ENCODE data around the gene KCNH2. TPM values are rescaled to one million over a fixed set of nuclear protein-coding genes. Genes with fewer than 3 reads are reported as not detected.

The KCNH2 gene
- total RNA-seq, 4 donors from 2014 or later, result 0.15 to 1.1 (median 0.36) TPM

- intact Hi-C loops (cut with DNase I; ENCODE audit: low total_unique reads), result no loop called here
- no peak overlapping the region for H3K4me3 ChIP-seq (ENCODE audit: low read depth, poor library complexity, severe bottlenecking)
- no peak for DNase-seq (ENCODE audit: low spot score in 2 of 2)
- WGBS, 2 donors, result 36 to 42% methylated on average over 13 of the region's 13 CpGs
- TF ChIP-seq POLR2A (IDR thresholded peaks at IDR 0.05), result no peak
- no peak for TF ChIP-seq CTCF (IDR thresholded peaks at IDR 0.05)
Measured at GRCh38 chr7:150976529-150977381, 1.4 kb downstream of the KCNH2 start.

GRCh38 chr7:150975536-150976319 lies 2.4 kb downstream of the KCNH2 start:
- no peak for DNase-seq (ENCODE audit: low spot score in 2 of 2)
- WGBS, 2 donors, result 73 to 76% methylated on average over 9 of the region's 9 CpGs
- TF ChIP-seq CTCF (IDR thresholded peaks at IDR 0.05), result no peak
- no peak for TF ChIP-seq POLR2A (IDR thresholded peaks at IDR 0.05)
- no peak overlapping the region for H3K4me3 ChIP-seq (ENCODE audit: low read depth, poor library complexity, severe bottlenecking)
- intact Hi-C loops (cut with DNase I; ENCODE audit: low total_unique reads), result no loop called here

- intact Hi-C loops (cut with DNase I; ENCODE audit: low total_unique reads), result no loop called here
- no peak for DNase-seq (ENCODE audit: low spot score in 2 of 2)
- 2 to 4% methylated on average over 12 to 51 of the region's 89 CpGs for WGBS, 2 donors
- TF ChIP-seq POLR2A (IDR thresholded peaks at IDR 0.05) (no peak), CTCF (IDR thresholded peaks at IDR 0.05) (no peak)
- H3K4me3 ChIP-seq (ENCODE audit: low read depth, poor library complexity, severe bottlenecking), result no peak overlapping the region
Measured at GRCh38 chr7:150974468-150975391, 3.4 kb downstream of the KCNH2 start.

GRCh38 chr7:150973571-150974451 lies 4.3 kb downstream of the KCNH2 start:
- no peak overlapping the region for H3K4me3 ChIP-seq (ENCODE audit: low read depth, poor library complexity, severe bottlenecking)
- TF ChIP-seq POLR2A (IDR thresholded peaks at IDR 0.05) (no peak), CTCF (IDR thresholded peaks at IDR 0.05) (no peak)
- intact Hi-C loops (cut with DNase I; ENCODE audit: low total_unique reads), result no loop called here
- 39 to 42% methylated on average over 16 to 25 of the region's 27 CpGs for WGBS, 2 donors
- no peak for DNase-seq (ENCODE audit: low spot score in 2 of 2)

- H3K4me3 ChIP-seq (ENCODE audit: low read depth, poor library complexity, severe bottlenecking), result no peak overlapping the region
- WGBS, 2 donors, result 80 to 88% methylated on average over 8 of the region's 8 CpGs
- DNase-seq (ENCODE audit: low spot score in 2 of 2), result no peak
- intact Hi-C loops (cut with DNase I; ENCODE audit: low total_unique reads), result no loop called here
- no peak for TF ChIP-seq POLR2A (IDR thresholded peaks at IDR 0.05)
- no peak for TF ChIP-seq CTCF (IDR thresholded peaks at IDR 0.05)
Measured at GRCh38 chr7:150972741-150973140, 5.4 kb downstream of the KCNH2 start.

Measured in lower leg skin (tissue), 4 donors.